Activated CD8-positive, alpha-beta T cell treated with anti-CD3 and anti-CD28 coated beads for 36 hours (primary cell): Measurements from ENCODE around the gene OR4D11. TPM values are rescaled to one million over a fixed set of nuclear protein-coding genes. Genes with fewer than 3 reads are reported as not detected.

Experiments
- ATAC-seq: fragments of 200-7000 bp; cut with Tn5 transposase; one replicate; pipeline ENCODE4 v1.10.0; 2021; ENCODE audit warnings: mild to moderate bottlenecking, moderate library complexity
- CTCF ChIA-PET: fragments of 350-600 bp; sonication (Branson Sonifier 250); formaldehyde crosslinking; loops from one replicate; lab custom pipeline; 2021; ENCODE audit warnings: antibody characterized with exemption; lab: Charles Lee
- POLR2A ChIA-PET: fragments of 350-600 bp; sonication (Branson Sonifier 250); formaldehyde crosslinking; loops from one replicate; lab custom pipeline; 2021; ENCODE audit warnings: antibody characterized with exemption; lab: Charles Lee
- DNase-seq: peaks from one replicate; pipeline ENCODE4 v3.0.0-alpha.2; 2020
- H3K27ac Mint-ChIP-seq: one replicate; pipeline ENCODE4 v1.8.0; 2021; ENCODE audit warnings: mild to moderate bottlenecking, mixed read lengths
- H3K27me3 Mint-ChIP-seq: one replicate; pipeline ENCODE4 v1.8.0; 2021; ENCODE audit warnings: mixed read lengths
- H3K36me3 Mint-ChIP-seq: one replicate; pipeline ENCODE4 v1.8.0; 2021; ENCODE audit warnings: low read depth, mixed read lengths
- H3K4me1 Mint-ChIP-seq: one replicate; pipeline ENCODE4 v1.8.0; 2021; ENCODE audit warnings: low read depth, mixed read lengths
- H3K4me3 Mint-ChIP-seq: one replicate; pipeline ENCODE4 v1.8.0; 2021; ENCODE audit warnings: mild to moderate bottlenecking, moderate library complexity, mixed read lengths
- H3K9me3 Mint-ChIP-seq: one replicate; pipeline ENCODE4 v1.8.0; 2021; ENCODE audit warnings: mixed read lengths
- CTCF ChIP-seq: fragments of 200-600 bp; IDR thresholded peaks from one replicate; pipeline ENCODE4 v1.8.0; 2022; ENCODE audit warnings: antibody characterized with exemption, mild to moderate bottlenecking
- intact Hi-C: fragments of 100-400 bp; cut with micrococcal nuclease; formaldehyde crosslinking; loops from one replicate; pipeline ENCODE4 v1.10.0; 2022
- total RNA-seq, 2 experiments: library from RNA; stranded (reverse); gene quantifications; one replicate each; pipeline ENCODE4 v1.2.3, GENCODE V29; 2021

The OR4D11 gene
- total RNA-seq, 2 experiments from 2014 or later = not detected

- POLR2A ChIA-PET = no interaction called here
- CTCF ChIA-PET = no interaction called here
Observed at GRCh38 chr11:59552844-59553243, 49.5 kb downstream of the OR4D11 start.

GRCh38 chr11:59553323-59553722 lies 49.9 kb downstream of the OR4D11 start:
- Mint-ChIP-seq H3K27ac (no peak overlapping the region), H3K4me3 (no peak overlapping the region), H3K4me1 (peaks cover 43% of the 10 kb centered on the region), H3K36me3 (peaks cover 1% of the 10 kb centered on the region), H3K27me3 (peaks cover 5% of the 10 kb centered on the region), H3K9me3 (no peaks in the 10 kb centered on the region)
- TF ChIP-seq CTCF = no peak
- DNase-seq (no peak), ATAC-seq (no peak)
- POLR2A ChIA-PET = interaction anchor here (1.3 kb wide), 1 partner anchor 12 kb away, joined by 3 read pairs; no protein-coding TSS in a partner anchor
- intact Hi-C loops = no loop called here
- CTCF ChIA-PET = no interaction called here

More at GRCh38 chr11:59552844-59553243, 49.5 kb downstream of the OR4D11 start:
- H3K27ac Mint-ChIP-seq = no peak overlapping the region
- H3K27me3 Mint-ChIP-seq = peaks cover 5% of the 10 kb centered on the region
- intact Hi-C loops = no loop called here
- ATAC-seq (no peak), DNase-seq (no peak)
- H3K9me3 Mint-ChIP-seq = no peaks in the 10 kb centered on the region
- H3K4me3 Mint-ChIP-seq = peak overlapping the region; percentile 25
- H3K4me1 Mint-ChIP-seq = peaks cover 44% of the 10 kb centered on the region
- H3K36me3 Mint-ChIP-seq = peaks cover 1% of the 10 kb centered on the region
- TF ChIP-seq CTCF = no peak

Other genes with a start within 250 kb of the OR4D11 start
- not detected for gene OR5AN1, start 144.7 kb upstream of the OR4D11 start, total RNA-seq
- gene OR5A2, start 77.2 kb upstream of the OR4D11 start, total RNA-seq = not detected
- not detected for gene OR5A1, start 67.1 kb upstream of the OR4D11 start, total RNA-seq
- not detected for gene OR4D6, start 46.6 kb upstream of the OR4D11 start, total RNA-seq
- gene OR4D10, start 30.3 kb upstream of the OR4D11 start, total RNA-seq = not detected
- gene OR4D9, start 8.0 kb downstream of the OR4D11 start, total RNA-seq = not detected
- gene OSBP, start 112.2 kb downstream of the OR4D11 start, total RNA-seq = 10 to 100 TPM; 38.1 to 41.0 TPM
- 10 to 100 TPM; 59.5 to 60.6 TPM for gene PATL1, start 165.5 kb downstream of the OR4D11 start, total RNA-seq
- not detected for gene OR10V1, start 210.3 kb downstream of the OR4D11 start, total RNA-seq